Activated CD8-positive, alpha-beta memory T cell treated with anti-CD3 and anti-CD28 coated beads for 48 hours (primary cell): ENCODE measurements around the gene KLHL36.
A peak's percentile ranks its signal among the peaks of the same experiment; 100 is the strongest.
"Not testable (repeated sequence)": the region's sequence is repeated elsewhere in the genome, so short reads cannot be mapped to it uniquely, and the experiment has no call there.

Source experiments
- DNase-seq, 3 experiments: peaks; one replicate each; pipeline ENCODE4 v3.0.0-alpha.2; 2020; ENCODE audit warnings: low read depth in 2 of 3, low spot score in 2 of 3

Gene KLHL36

GRCh38 chr16:84667600-84668309 lies 19.4 kb downstream of the KLHL36 start:
- no peak for DNase-seq

GRCh38 chr16:84670063-84670462 lies 21.8 kb downstream of the KLHL36 start:
- DNase-seq, result no peak

GRCh38 chr16:84672276-84673202 lies 24.2 kb downstream of the KLHL36 start:
- DNase-seq, result peak; percentile 41 to 79 (median 78)

- no peak for DNase-seq
Measured at GRCh38 chr16:84673203-84673535, 24.9 kb downstream of the KLHL36 start.

- no peak for DNase-seq
Measured at GRCh38 chr16:84673561-84673960, 25.2 kb downstream of the KLHL36 start.

- DNase-seq, result no peak
Measured at GRCh38 chr16:84675423-84675822, 27.1 kb downstream of the KLHL36 start.

- no peak for DNase-seq
Measured at GRCh38 chr16:84675884-84676283, 27.6 kb downstream of the KLHL36 start.

GRCh38 chr16:84677017-84677803 lies 28.9 kb downstream of the KLHL36 start:
- DNase-seq, result no peak

GRCh38 chr16:84677849-84678248 lies 29.5 kb downstream of the KLHL36 start:
- DNase-seq, result no peak

- no peak for DNase-seq
Measured at GRCh38 chr16:84678541-84678940, 30.2 kb downstream of the KLHL36 start.

GRCh38 chr16:84680165-84680842 lies 32.0 kb downstream of the KLHL36 start:
- no peak for DNase-seq

GRCh38 chr16:84680843-84681629 lies 32.7 kb downstream of the KLHL36 start:
- DNase-seq, result no peak

- DNase-seq, result no peak
Measured at GRCh38 chr16:84683691-84684591, 35.6 kb downstream of the KLHL36 start.

GRCh38 chr16:84684592-84684965 lies 36.3 kb downstream of the KLHL36 start:
- DNase-seq, result no peak

- DNase-seq, result no peak
Measured at GRCh38 chr16:84685210-84685609, 36.9 kb downstream of the KLHL36 start.

GRCh38 chr16:84686707-84687298 lies 38.5 kb downstream of the KLHL36 start:
- DNase-seq, result no peak

GRCh38 chr16:84687715-84688114 lies 39.4 kb downstream of the KLHL36 start:
- DNase-seq, result no peak

GRCh38 chr16:84688163-84688562 lies 39.9 kb downstream of the KLHL36 start:
- not testable (repeated sequence) for DNase-seq

- DNase-seq, result no peak
Measured at GRCh38 chr16:84689111-84689510, 40.8 kb downstream of the KLHL36 start.
